HL-60 (cell line): Measurements from ENCODE around the gene SELP.

Experiments
- POLR2AphosphoS5 ChIP-seq: IDR thresholded peaks from 2 replicates; pipeline ENCODE4 v1.6.1; 2012; ENCODE audit warnings: low read depth
- SPI1 ChIP-seq: IDR thresholded peaks from 2 replicates; pipeline ENCODE4 v1.6.1; 2012; ENCODE audit warnings: low read depth, mild to moderate bottlenecking, borderline replicate concordance
- TF ChIP-seq, protein P1 (sequence below): IDR thresholded peaks from one replicate; pipeline ENCODE4 v1.5.1; 2011; ENCODE audit warnings: low read length, control low read depth, inconsistent platforms; ENCODE audit not compliant: insufficient read depth

DNA sequence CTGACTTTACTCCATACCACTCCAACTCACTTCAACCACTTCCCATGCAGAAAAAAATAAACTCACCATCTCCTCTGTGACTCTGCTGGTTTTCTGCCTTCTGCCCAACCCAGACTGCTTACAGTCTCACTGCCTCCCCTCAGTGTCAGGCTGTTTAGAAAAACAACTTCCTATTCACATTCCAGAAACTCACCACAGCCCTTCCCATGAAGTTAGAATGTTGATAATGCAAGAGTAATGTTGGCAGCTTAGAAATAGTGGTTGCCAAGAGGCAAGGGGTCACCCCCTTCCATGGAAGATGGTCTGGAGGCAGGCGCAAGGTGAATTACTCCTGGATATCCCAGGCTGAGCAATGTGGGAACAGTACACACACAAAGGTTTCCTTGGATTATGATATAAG lies at the start of gene SELP:
- TF ChIP-seq, protein P1, sequence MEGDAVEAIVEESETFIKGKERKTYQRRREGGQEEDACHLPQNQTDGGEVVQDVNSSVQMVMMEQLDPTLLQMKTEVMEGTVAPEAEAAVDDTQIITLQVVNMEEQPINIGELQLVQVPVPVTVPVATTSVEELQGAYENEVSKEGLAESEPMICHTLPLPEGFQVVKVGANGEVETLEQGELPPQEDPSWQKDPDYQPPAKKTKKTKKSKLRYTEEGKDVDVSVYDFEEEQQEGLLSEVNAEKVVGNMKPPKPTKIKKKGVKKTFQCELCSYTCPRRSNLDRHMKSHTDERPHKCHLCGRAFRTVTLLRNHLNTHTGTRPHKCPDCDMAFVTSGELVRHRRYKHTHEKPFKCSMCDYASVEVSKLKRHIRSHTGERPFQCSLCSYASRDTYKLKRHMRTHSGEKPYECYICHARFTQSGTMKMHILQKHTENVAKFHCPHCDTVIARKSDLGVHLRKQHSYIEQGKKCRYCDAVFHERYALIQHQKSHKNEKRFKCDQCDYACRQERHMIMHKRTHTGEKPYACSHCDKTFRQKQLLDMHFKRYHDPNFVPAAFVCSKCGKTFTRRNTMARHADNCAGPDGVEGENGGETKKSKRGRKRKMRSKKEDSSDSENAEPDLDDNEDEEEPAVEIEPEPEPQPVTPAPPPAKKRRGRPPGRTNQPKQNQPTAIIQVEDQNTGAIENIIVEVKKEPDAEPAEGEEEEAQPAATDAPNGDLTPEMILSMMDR, result no peak
- no peak for TF ChIP-seq SPI1
- no peak for TF ChIP-seq POLR2AphosphoS5
